Astrocyte of the cerebellum (primary cell): ENCODE measurements around the gene KCNK16.

ENCODE experiments used
- DNase-seq: peaks from one replicate; pipeline ENCODE4 v3.0.0-alpha.2; 2011; ENCODE audit warnings: low read depth
- H3K4me3 ChIP-seq: 2 replicates; pipeline ENCODE4 v1.5.1; 2011; ENCODE audit warnings: mild to moderate bottlenecking, low read depth, low read length, moderate library complexity
- in situ Hi-C: cut with HindIII; loops from 2 replicates; pipeline ENCODE4 v1.10.0; 2017; ENCODE audit warnings: low sequenced_read_pairs
- TF ChIP-seq, protein P1 (sequence below): IDR thresholded peaks from 2 replicates; pipeline ENCODE4 v1.5.1; 2012; ENCODE audit warnings: low read length, low read depth, moderate library complexity, mild to moderate bottlenecking; ENCODE audit errors: missing control alignments

The KCNK16 gene

GRCh38 chr6:39322306-39322850, at the start of gene KCNK16:
TSS of gene KCNK16 (minus strand) at chr6:39322702. CDS start at chr6:39322540, 162 bp downstream.
- TF ChIP-seq, protein P1, sequence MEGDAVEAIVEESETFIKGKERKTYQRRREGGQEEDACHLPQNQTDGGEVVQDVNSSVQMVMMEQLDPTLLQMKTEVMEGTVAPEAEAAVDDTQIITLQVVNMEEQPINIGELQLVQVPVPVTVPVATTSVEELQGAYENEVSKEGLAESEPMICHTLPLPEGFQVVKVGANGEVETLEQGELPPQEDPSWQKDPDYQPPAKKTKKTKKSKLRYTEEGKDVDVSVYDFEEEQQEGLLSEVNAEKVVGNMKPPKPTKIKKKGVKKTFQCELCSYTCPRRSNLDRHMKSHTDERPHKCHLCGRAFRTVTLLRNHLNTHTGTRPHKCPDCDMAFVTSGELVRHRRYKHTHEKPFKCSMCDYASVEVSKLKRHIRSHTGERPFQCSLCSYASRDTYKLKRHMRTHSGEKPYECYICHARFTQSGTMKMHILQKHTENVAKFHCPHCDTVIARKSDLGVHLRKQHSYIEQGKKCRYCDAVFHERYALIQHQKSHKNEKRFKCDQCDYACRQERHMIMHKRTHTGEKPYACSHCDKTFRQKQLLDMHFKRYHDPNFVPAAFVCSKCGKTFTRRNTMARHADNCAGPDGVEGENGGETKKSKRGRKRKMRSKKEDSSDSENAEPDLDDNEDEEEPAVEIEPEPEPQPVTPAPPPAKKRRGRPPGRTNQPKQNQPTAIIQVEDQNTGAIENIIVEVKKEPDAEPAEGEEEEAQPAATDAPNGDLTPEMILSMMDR: no peak
- no peak within 1 kb of the TSS for H3K4me3 ChIP-seq
- in situ Hi-C loops: no loop called here
- no peak for DNase-seq

GRCh38 chr6:39370390-39370789, 47.9 kb upstream of the KCNK16 start:
- H3K4me3 ChIP-seq: no peak overlapping the region
- in situ Hi-C loops: loop anchor here (25.0 kb wide), 1 partner anchor 1692 kb away; the partner anchor contains the start of genes APOBEC2, NFYA and OARD1
- no peak for DNase-seq
- TF ChIP-seq, protein P1: no peak

- TF ChIP-seq, protein P1: no peak
- H3K4me3 ChIP-seq: no peak overlapping the region
- no peak for DNase-seq
- in situ Hi-C loops: loop anchor here (25.0 kb wide), 1 partner anchor 1692 kb away; the partner anchor contains the start of genes APOBEC2, NFYA and OARD1
Observed at GRCh38 chr6:39369987-39370386, 47.5 kb upstream of the KCNK16 start.

- TF ChIP-seq, protein P1: no peak
- H3K4me3 ChIP-seq: no peak overlapping the region
- in situ Hi-C loops: loop anchor here (25.0 kb wide), 1 partner anchor 1695 kb away; the partner anchor contains the start of genes APOBEC2, NFYA and OARD1
- DNase-seq: no peak
Observed at GRCh38 chr6:39367700-39368099, 45.2 kb upstream of the KCNK16 start.

DNA sequence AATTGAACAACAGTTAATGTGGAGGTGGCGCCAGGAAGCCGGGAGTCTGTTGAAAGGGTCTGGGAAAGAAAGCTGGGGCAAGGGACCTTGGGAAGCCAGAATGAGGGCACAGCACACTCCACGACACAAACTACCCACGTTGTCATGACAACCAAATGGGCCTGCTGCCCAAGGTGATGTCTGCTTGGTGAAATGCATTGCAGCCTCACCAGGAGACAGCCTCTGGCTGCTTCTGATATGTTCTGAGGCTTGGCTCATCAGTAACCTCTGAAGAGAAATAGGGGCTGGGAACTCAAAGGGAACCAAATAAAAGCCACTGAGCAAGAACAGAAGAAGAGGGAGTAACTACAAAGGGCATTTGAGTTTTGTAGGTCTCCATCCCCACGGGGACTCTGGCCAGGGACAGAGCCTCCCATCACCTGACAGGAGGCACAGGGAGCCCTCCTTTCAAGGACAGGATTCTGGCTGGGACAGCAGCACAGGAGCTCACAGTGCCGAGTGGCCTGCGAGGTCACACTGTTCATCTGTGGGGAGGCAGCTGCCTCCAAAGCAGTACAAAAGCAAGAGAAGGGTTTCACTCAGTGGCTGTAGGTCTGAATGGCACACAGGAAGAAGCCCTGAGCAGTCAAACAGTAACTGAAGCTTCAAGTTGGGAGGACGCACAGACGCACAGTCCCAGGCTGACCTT, 44.6 kb upstream of the KCNK16 start:
- in situ Hi-C loops: loop anchor here (25.0 kb wide), 1 partner anchor 1695 kb away; the partner anchor contains the start of genes APOBEC2, NFYA and OARD1

DNA sequence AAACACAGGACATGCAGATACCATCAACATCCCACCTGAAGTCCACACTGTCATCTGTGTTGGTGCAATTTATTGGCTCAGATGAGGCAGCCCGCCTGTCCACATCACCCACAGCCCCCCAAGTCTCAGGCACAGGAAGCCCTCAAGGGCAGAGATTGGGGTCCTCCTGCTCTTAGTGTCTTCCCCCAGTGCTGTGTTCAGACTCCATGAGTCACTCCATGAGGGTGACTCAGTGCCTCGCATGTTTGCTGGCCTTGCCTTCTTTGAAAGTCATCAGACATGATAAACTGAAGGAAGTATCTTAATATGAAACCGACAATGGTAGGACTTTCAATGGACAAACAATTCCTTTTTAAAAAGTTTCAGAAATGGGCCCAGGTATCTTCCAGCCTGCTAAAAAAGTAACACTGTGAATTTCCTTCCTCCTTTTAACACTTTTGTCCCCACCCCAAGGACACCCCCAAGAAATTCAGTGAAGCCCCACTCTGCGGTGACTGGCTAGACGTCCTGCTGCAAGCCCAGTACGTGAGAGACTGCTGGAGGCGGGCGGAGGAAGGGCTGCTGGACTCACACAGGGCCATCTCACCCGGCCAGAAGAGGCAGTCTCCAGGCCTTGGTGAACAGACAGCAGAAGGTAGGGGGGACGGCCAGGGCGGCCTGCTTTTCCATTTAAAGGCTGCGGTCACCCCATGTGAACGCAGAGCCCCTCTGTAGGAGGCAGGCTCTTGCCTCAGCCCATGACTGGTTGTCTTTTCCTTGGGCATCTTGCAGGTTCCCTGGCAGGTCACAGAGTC, 43.0 kb upstream of the KCNK16 start:
- DNase-seq: no peak
- H3K4me3 ChIP-seq: no peak overlapping the region
- in situ Hi-C loops: loop anchor here (25.0 kb wide), 1 partner anchor 1697 kb away; the partner anchor contains the start of genes APOBEC2, NFYA and OARD1
- TF ChIP-seq, protein P1: no peak

More for the DNA sequence above, 44.6 kb upstream of the KCNK16 start:
- H3K4me3 ChIP-seq: no peak overlapping the region
- no peak for DNase-seq
- TF ChIP-seq, protein P1: no peak
